ENCODE data around the gene ACTR3.

GRCh38 chr2:113879457-113879856 is 10.4 kb upstream of the ACTR3 start:
- TF ChIP-seq POLR2A (IDR thresholded peaks at IDR 0.05): no peak
- TF ChIP-seq CTCF (IDR thresholded peaks at IDR 0.05): no peak
